Karpas-422 (cell line): ENCODE data around the gene EIF4G3. TPM values are rescaled to one million over a fixed set of nuclear protein-coding genes. Genes with fewer than 3 reads are reported as not detected.
"Not testable (repeated sequence)": the region's sequence is repeated elsewhere in the genome, so short reads cannot be mapped to it uniquely, and the experiment has no call there.

Source experiments
- DNase-seq: peaks from one replicate; pipeline ENCODE4 v3.0.0-alpha.2; 2015
- H2AFZ ChIP-seq: fragments of 200-600 bp; sonication (generic); 2 replicates; pipeline ENCODE4 v1.6.1; 2014; ENCODE audit warnings: antibody characterized with exemption, low read length, mixed read lengths
- H3K27ac ChIP-seq: fragments of 200-600 bp; sonication (generic); 2 replicates; pipeline ENCODE4 v1.5.1; 2014; ENCODE audit warnings: mild to moderate bottlenecking, low read length, moderate library complexity
- H3K27me3 ChIP-seq: fragments of 200-600 bp; sonication (generic); 2 replicates; pipeline ENCODE4 v1.6.1; 2014; ENCODE audit warnings: low read length, mixed read lengths
- H3K36me3 ChIP-seq: fragments of 200-600 bp; sonication (generic); 2 replicates; pipeline ENCODE4 v1.6.1; 2014; ENCODE audit warnings: low read length, mixed read lengths; ENCODE audit not compliant: insufficient read depth
- H3K4me1 ChIP-seq: fragments of 200-600 bp; sonication (generic); 2 replicates; pipeline ENCODE4 v1.6.1; 2014; ENCODE audit warnings: mild to moderate bottlenecking, low read length, mixed read lengths
- H3K4me2 ChIP-seq: fragments of 200-600 bp; sonication (generic); 2 replicates; pipeline ENCODE4 v1.6.1; 2014; ENCODE audit warnings: low read length, low read depth, mild to moderate bottlenecking; ENCODE audit not compliant: poor library complexity, severe bottlenecking
- H3K4me3 ChIP-seq: fragments of 200-600 bp; sonication (generic); 2 replicates; pipeline ENCODE4 v1.5.1; 2014; ENCODE audit warnings: mild to moderate bottlenecking, antibody characterized with exemption, low read length, mixed read lengths
- H3K79me2 ChIP-seq: fragments of 200-600 bp; sonication (generic); 2 replicates; pipeline ENCODE4 v1.6.1; 2014; ENCODE audit warnings: mild to moderate bottlenecking, low read length, mixed read lengths
- H3K9ac ChIP-seq: fragments of 200-600 bp; sonication (generic); 2 replicates; pipeline ENCODE4 v1.6.0; 2014; ENCODE audit warnings: low read length
- H3K9me2 ChIP-seq: fragments of 200-600 bp; sonication (generic), shearing (Covaris generic); replicated peaks from 2 replicates; pipeline ENCODE4 v1.6.0; 2014; ENCODE audit warnings: mild to moderate bottlenecking, low read length, moderate library complexity; ENCODE audit not compliant: insufficient read depth
- H3K9me3 ChIP-seq: fragments of 300-700, 200-600 bp; sonication (generic); 2 replicates; pipeline ENCODE4 v1.6.1; 2014; ENCODE audit warnings: low read length, mixed read lengths
- H4K20me1 ChIP-seq: fragments of 200-600 bp; sonication (generic); 2 replicates; pipeline ENCODE4 v1.6.1; 2014; ENCODE audit warnings: mild to moderate bottlenecking, antibody characterized with exemption, low read length, low read depth; ENCODE audit not compliant: insufficient read depth
- total RNA-seq: library from RNA; depleted of rRNA; stranded (reverse); fragments of >200 nt; shearing (Covaris generic); gene quantifications from 2 replicates; pipeline ENCODE4 v1.2.3, GENCODE V29; 2014; ENCODE audit warnings: low replicate concordance

The EIF4G3 gene
- total RNA-seq, 1 experiment from 2014 or later = 139 TPM

- no peak overlapping the region for H3K9ac ChIP-seq
- H3K27ac ChIP-seq = no peak overlapping the region
- H2AFZ ChIP-seq = no peak overlapping the region
- no peaks in the 10 kb centered on the region for H3K79me2 ChIP-seq
- no peak for DNase-seq
- H3K9me3 ChIP-seq = no peaks in the 10 kb centered on the region
- H3K36me3 ChIP-seq = no peaks in the 10 kb centered on the region
- H3K4me1 ChIP-seq = no peaks in the 10 kb centered on the region
- no peaks in the 10 kb centered on the region for H3K27me3 ChIP-seq
- H3K9me2 ChIP-seq = no peaks in the 10 kb centered on the region
- no peak overlapping the region for H3K4me2 ChIP-seq
- no peaks in the 10 kb centered on the region for H4K20me1 ChIP-seq
- H3K4me3 ChIP-seq = no peak overlapping the region
Observed at GRCh38 chr1:21192284-21192683, 15.6 kb upstream of the EIF4G3 start.

- not testable (repeated sequence) for H3K9me2 ChIP-seq
Observed at GRCh38 chr1:21190771-21191170, 14.1 kb upstream of the EIF4G3 start.

GRCh38 chr1:21189906-21190500, 13.3 kb upstream of the EIF4G3 start:
- Histone ChIP-seq H3K4me3 (no peak overlapping the region), H3K36me3 (no peaks in the 10 kb centered on the region), H3K4me1 (no peaks in the 10 kb centered on the region), H3K9me3 (no peaks in the 10 kb centered on the region), H4K20me1 (no peaks in the 10 kb centered on the region), H3K79me2 (no peaks in the 10 kb centered on the region), H2AFZ (no peak overlapping the region), H3K4me2 (no peak overlapping the region), H3K27me3 (no peaks in the 10 kb centered on the region), H3K9me2 (no peaks in the 10 kb centered on the region), H3K9ac (no peak overlapping the region), H3K27ac (no peak overlapping the region)
- no peak for DNase-seq

More at GRCh38 chr1:21190771-21191170, 14.1 kb upstream of the EIF4G3 start:
- not testable (repeated sequence) for H3K9ac ChIP-seq, H3K79me2 ChIP-seq, H2AFZ ChIP-seq, H4K20me1 ChIP-seq, H3K36me3 ChIP-seq, H3K4me3 ChIP-seq, H3K4me1 ChIP-seq, H3K27me3 ChIP-seq, DNase-seq, H3K27ac ChIP-seq, H3K9me3 ChIP-seq, H3K4me2 ChIP-seq

- no peak overlapping the region for H3K4me3 ChIP-seq
- no peak overlapping the region for H3K27ac ChIP-seq
- H3K27me3 ChIP-seq = no peaks in the 10 kb centered on the region
- H3K36me3 ChIP-seq = no peaks in the 10 kb centered on the region
- H3K9me3 ChIP-seq = no peaks in the 10 kb centered on the region
- no peak overlapping the region for H3K4me2 ChIP-seq
- no peaks in the 10 kb centered on the region for H3K79me2 ChIP-seq
- no peak for DNase-seq
- H3K4me1 ChIP-seq = no peaks in the 10 kb centered on the region
- no peaks in the 10 kb centered on the region for H3K9me2 ChIP-seq
- H4K20me1 ChIP-seq = no peaks in the 10 kb centered on the region
- no peak overlapping the region for H2AFZ ChIP-seq
- no peak overlapping the region for H3K9ac ChIP-seq
Observed at GRCh38 chr1:21189421-21189820, 12.7 kb upstream of the EIF4G3 start.

GRCh38 chr1:21188235-21188634, 11.5 kb upstream of the EIF4G3 start:
- Histone ChIP-seq H3K4me3 (no peak overlapping the region), H3K36me3 (no peaks in the 10 kb centered on the region), H3K27ac (no peak overlapping the region), H3K9ac (no peak overlapping the region), H3K4me2 (no peak overlapping the region), H3K79me2 (no peaks in the 10 kb centered on the region), H3K9me2 (no peaks in the 10 kb centered on the region), H3K9me3 (no peaks in the 10 kb centered on the region), H2AFZ (no peak overlapping the region), H4K20me1 (no peaks in the 10 kb centered on the region), H3K27me3 (no peaks in the 10 kb centered on the region), H3K4me1 (no peaks in the 10 kb centered on the region)
- DNase-seq = no peak

GRCh38 chr1:21185221-21185731, 8.6 kb upstream of the EIF4G3 start:
- no peak overlapping the region for H3K4me2 ChIP-seq
- H3K4me3 ChIP-seq = no peak overlapping the region
- DNase-seq = no peak
- H4K20me1 ChIP-seq = no peaks in the 10 kb centered on the region
- H3K9me2 ChIP-seq = no peaks in the 10 kb centered on the region
- no peak overlapping the region for H3K9ac ChIP-seq
- no peaks in the 10 kb centered on the region for H3K9me3 ChIP-seq
- H3K36me3 ChIP-seq = no peaks in the 10 kb centered on the region
- H2AFZ ChIP-seq = no peak overlapping the region
- no peaks in the 10 kb centered on the region for H3K79me2 ChIP-seq
- H3K27me3 ChIP-seq = no peaks in the 10 kb centered on the region
- no peak overlapping the region for H3K27ac ChIP-seq
- no peaks in the 10 kb centered on the region for H3K4me1 ChIP-seq

- no peak overlapping the region for H3K4me2 ChIP-seq
- no peaks in the 10 kb centered on the region for H3K4me1 ChIP-seq
- no peak overlapping the region for H2AFZ ChIP-seq
- H3K27ac ChIP-seq = no peak overlapping the region
- H3K36me3 ChIP-seq = no peaks in the 10 kb centered on the region
- H3K9me3 ChIP-seq = no peaks in the 10 kb centered on the region
- H3K9ac ChIP-seq = no peak overlapping the region
- no peaks in the 10 kb centered on the region for H3K79me2 ChIP-seq
- no peaks in the 10 kb centered on the region for H4K20me1 ChIP-seq
- no peaks in the 10 kb centered on the region for H3K27me3 ChIP-seq
- H3K9me2 ChIP-seq = no peaks in the 10 kb centered on the region
- peak; percentile 63 for DNase-seq
- H3K4me3 ChIP-seq = no peak overlapping the region
Observed at GRCh38 chr1:21184276-21184675, 7.6 kb upstream of the EIF4G3 start.

GRCh38 chr1:21182181-21182731, 5.6 kb upstream of the EIF4G3 start:
- Histone ChIP-seq H3K36me3 (no peaks in the 10 kb centered on the region), H3K4me2 (no peak overlapping the region), H3K9ac (no peak overlapping the region), H2AFZ (no peak overlapping the region), H3K4me1 (peaks cover 1% of the 10 kb centered on the region), H3K9me3 (no peaks in the 10 kb centered on the region), H3K79me2 (no peaks in the 10 kb centered on the region), H3K27me3 (no peaks in the 10 kb centered on the region), H3K9me2 (no peaks in the 10 kb centered on the region), H4K20me1 (no peaks in the 10 kb centered on the region), H3K27ac (no peak overlapping the region), H3K4me3 (no peak overlapping the region)
- DNase-seq = no peak
